Stimulated activated CD4-positive, alpha-beta T cell treated with anti-CD3 and anti-CD28 coated beads, Interleukin-4, amount 100 ng/mL, for 4 hours (primary cell): ENCODE data around the gene KCNMB2.
"Not testable (repeated sequence)": the region's sequence is repeated elsewhere in the genome, so short reads cannot be mapped to it uniquely, and the experiment has no call there.

Experiments used
- DNase-seq, 2 experiments: peaks; one replicate each; pipeline ENCODE4 v3.0.0-alpha.2; 2020

Gene KCNMB2

DNA sequence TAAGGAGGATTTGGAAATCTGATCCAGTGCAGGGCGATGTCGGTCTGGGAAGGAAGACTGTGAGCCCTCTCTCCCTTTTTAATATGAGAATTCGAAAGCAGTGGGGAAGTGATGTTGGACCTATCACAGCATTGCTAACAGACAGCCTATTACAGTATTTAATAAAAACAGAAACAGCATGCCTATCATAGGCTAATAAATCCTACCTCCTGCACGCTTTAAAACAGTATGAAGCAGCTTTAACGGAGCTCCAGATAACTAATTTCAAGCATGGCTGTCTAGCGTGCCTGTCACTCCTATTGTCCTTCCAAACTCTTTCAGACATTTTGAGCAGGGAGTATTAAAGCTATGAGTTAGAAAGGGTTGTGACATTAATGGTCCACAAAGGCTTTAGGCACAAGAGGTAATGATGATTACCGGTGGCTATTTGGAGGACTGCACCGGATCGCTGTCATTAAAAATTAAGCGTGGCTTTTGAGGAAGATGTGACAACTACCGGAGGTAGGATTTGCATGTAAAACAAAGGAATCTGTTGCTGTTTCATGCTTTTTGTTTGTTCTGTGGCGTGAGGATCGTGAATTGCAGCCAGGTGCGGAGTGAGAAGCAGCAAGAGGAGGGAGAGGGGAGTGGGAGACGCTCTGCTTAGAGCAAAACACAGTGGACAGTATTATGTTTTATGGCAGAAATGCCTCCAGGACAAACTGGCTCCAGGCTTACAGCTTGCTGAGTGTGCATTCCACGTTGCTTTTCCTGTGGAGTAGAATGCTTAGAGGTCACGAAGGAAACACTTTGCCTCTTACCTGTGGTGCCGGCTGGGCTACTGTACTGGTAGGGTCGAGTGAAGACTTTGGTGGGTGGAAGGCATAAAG is at the start of gene KCNMB2:
KCNMB2 (plus strand) TSS at position 226 of the 869 bp plus-strand sequence.
- no peak for DNase-seq

GRCh38 chr3:178486903-178487302 is 49.3 kb upstream of the KCNMB2 start:
- no peak for DNase-seq

DNA sequence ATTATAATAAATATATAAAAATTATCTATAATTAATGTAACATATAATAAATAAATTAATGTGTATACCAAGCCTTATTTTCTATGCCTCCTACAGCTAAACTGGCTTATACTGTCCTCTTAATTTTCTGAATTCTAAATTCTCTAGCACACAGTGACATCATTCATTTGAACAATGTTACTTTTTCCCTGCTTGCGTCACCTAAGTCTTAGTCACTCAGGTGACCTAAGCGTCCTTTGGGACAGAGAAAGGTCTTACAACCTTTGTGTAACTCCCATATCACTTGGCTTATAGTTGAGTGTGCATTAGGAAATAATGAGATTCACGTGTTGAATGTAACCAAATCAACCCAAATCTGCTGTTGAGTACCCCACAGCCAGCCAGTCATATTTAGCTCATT is 48.5 kb upstream of the KCNMB2 start:
- DNase-seq, result no peak

- no peak for DNase-seq
These were observed 44.5 kb upstream of the KCNMB2 start for GRCh38 chr3:178491751-178492150.

DNA sequence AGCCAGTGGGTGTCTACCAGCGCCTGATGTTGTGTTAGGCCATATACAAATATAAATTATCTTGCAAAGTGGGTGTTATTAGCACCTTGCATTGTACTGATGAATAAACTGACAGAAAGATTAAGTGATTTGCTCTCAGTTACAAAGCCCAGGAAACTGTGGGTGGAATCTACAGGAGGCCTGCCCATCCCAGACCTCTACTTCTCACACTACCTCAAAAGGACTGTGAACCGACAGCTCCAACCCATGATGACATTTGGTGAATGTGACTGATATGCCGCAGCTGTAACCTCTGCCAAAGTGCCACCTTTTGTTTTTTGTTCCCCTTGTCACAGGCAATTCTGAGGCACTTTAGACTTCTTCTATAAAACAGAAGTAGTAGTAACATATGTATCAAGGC is 43.7 kb upstream of the KCNMB2 start:
- no peak for DNase-seq

DNA sequence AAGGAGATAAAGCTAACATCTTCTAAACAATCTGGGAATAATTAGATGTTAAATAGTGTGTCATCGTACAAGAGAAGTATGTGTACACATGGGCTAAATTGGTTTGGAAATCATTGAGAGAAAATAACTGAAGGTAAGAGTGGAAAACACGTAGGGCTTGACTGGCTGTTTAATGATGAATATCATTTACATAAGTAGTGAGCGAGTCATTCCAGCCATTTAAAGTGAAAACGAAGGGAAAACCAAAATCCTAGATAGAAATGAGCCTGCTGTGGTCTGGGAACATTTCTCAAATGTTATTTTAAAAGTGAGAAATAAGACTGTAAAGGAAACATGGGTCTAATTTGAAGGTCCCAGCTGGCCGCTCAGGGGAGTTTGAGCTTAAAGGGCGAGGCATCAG is 41.9 kb upstream of the KCNMB2 start:
- DNase-seq, result no peak

GRCh38 chr3:178496911-178497310 is 39.3 kb upstream of the KCNMB2 start:
- no peak for DNase-seq

DNA sequence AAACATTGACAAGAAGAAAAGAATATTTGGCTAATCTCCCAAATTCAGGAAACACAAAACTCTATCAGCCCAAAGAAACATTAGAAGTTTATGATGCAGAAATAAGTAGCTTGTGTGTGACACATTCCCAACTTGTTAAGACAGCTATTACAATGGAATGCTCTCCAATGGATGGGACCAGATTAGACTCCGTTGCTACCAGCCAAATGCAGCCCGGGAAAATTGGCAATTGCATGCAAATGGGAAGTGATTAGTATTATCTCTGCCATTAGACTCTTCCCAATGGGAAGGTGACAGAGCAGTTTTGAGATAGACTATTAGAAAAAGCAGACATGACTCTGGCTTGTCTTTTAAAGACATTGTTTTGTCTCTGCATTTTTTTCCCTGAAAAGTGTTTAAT is 37.4 kb upstream of the KCNMB2 start:
- no peak for DNase-seq

DNA sequence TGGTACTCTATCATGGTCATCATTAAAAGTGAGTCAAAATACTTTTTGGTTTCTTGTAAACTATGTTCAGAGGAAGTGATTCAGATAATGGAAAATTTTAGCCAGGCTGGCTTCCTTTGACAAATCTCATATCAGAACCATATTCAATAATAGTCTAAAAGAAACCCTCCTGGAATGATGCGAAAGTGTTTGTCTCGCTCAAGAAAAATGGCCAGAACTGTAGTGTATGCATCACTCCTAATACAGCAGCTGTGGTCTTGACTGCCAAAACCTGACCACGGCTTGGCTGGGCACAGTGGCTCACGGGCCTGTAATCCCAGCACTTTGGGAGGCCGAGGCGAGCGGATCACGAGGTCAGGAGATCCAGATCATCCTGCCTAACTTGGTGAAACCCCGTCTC is 35.6 kb upstream of the KCNMB2 start:
- no peak for DNase-seq

GRCh38 chr3:178504128-178504527 is 32.1 kb upstream of the KCNMB2 start:
- DNase-seq, result no peak

DNA sequence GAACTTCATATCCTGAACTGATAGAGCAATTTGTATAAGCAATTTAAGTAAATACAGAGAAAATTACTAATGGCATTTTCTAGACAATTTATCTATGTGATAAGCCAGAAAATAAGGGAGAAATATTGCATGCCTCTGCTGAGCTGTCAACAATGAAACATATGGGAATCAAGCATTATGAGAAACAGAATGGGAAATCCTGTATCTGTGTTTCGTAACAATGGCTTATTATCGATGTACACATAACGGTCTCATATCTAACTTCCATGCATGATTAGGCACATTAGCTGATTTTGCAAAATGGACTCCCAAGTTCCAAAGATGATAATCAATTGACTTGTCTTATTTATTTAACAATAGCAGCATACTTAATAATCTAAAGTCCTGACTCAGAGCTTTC is 30.4 kb upstream of the KCNMB2 start:
- DNase-seq, result no peak

DNA sequence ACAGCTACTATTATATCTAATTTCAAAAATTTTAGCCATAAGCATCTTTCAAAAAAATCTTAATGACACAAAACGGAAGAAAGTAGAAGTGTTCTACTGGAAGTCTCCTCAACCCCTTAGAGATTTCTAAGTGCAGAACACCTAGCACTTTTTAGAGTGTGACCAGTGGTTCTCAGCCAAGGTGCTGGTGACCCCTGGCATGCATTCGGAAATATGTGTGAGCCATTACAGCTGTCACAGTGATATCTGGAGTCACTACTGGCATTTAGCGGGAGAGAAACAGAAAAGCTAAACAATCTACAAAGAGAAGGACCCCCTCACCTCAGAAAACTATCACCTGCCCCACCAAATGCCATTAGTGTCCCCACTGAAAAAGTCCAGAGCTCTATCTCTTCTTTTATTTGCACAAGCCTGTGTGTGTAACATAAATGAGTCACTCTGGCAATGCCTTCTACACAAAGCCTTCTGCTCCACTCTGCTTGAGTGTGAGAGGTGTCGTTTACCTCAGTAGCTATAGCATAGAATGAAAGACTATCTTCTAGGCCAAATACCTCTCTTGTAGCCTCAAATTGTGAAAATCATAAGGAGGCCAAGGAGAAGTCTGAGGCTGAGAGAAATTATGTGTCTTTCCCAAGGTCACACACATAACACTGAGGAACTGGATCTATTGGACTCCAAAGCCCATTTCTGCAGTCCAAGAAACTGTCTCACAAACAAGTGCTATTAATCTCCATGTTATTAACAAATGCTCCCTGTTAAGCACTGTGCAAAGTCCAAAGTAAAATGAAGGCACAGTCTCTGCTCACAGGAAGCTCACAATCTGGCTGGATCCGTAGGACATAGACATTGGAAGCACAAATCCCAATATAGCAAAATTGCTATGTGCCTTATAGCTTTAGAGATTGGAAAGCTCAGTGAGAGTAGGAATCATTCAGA is 28.5 kb upstream of the KCNMB2 start:
- DNase-seq, result no peak

DNA sequence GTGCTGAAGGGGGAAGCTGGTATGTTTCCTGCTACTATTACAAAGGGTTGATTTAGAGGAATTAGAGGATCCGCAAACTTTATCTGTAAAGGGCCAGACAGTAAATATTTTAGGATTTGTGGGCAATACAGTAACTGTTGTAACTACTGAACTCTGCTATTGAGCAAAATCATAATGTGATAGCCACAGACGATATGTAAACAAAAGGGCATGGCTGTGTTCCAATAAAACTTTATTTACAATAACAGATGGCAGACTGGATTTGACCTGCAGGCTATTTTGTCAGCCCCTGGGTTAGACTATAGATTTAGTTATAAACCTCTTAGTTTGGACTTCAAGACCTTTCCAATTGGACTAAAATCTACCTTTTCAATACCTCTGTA is 27.8 kb upstream of the KCNMB2 start:
- no peak for DNase-seq

DNA sequence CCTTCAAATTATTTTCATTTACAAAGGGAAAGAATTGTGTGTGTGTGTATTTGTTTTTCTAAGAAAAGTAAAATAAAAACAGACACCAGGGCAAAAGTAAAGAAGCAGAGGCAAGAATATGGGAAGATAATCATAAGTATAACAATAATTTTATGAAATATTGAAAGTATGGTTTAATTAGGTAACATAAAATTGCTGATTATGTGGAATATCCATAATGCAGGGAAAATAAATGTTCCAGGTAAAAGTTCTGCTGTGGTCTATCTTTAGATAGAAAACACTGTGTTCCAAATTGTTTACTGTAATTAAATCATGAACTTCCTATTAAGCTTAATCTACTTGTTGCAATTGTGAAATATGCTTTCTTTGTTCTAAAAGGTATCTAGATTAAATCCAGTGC is 25.7 kb upstream of the KCNMB2 start:
- no peak for DNase-seq

DNA sequence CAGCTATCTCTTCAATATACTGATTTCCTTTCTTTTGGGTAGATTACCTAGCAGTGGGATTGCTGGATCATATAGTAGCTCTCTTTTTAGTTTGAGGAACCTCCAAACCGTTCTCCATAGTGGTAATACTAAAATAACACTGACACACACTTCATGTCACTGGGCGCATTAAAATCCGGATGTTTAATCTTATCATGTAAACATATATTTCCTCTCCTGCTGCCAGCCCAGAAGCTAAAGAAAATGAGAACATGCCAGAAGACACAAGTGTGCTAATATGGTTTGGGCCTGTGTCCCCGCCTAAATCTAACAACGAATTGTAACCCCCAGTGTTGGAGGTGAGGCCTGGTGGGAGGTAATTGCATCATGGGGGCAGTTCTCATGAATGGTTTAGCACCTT is 23.6 kb upstream of the KCNMB2 start:
- no peak for DNase-seq

DNA sequence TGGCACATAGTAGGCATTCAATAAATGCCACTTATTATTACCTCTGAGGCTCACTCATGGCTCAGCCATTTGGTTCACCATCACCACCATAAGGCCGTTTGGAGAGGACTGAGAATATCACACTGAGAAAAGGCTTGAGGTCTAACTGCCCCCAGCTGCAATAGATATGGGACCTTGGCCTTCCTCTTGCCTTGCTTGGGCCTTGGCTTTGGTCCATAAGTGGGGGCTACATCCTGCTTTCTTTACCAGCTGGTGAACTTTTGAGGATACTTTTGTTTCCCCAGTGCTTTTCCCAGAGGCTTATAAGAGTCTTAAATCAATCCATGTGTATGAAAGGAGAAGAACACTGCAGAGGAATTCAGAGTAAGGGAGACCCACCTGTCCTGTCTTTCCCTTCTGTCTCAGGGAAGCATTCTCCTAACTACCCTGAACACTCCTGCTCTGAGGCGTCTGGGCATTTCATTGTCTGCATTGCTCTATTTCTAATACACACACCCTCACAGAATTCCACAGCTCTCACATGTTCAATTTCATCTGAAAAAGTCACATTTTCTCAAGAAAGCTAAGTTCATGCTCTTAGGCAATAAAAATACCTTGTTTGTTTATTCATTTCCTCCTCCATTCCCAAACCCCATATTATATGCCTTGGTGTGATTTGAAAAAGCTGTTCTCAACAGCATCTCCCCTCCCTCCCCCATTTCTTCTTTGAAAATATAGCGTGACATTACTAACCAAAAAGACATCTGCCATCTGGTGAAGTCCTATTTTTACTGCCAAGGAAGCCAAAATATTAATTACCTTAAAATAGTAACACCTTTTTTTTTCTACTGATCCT is 22.5 kb upstream of the KCNMB2 start:
- no peak for DNase-seq

DNA sequence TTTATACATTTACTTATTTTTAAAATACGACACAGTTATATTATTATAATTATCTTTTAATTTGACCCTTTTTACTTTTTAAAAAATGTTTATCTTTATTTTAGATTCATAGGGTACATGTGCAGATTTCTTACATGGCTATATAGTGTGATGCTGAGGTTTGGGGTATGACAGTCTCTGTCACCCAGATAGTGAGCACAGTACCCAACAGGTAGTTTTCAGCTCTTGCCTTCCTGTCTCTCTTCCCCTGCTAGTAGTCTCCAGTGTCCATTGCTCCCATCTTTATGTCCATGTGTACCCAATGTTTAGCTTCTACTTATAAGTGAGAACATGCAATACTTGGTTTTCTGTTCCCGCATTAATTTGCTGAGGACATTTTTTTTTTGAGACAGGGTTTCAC is 21.8 kb upstream of the KCNMB2 start:
- DNase-seq, result no peak

GRCh38 chr3:178515076-178515744 is 21.0 kb upstream of the KCNMB2 start:
- not testable (repeated sequence) for DNase-seq

DNA sequence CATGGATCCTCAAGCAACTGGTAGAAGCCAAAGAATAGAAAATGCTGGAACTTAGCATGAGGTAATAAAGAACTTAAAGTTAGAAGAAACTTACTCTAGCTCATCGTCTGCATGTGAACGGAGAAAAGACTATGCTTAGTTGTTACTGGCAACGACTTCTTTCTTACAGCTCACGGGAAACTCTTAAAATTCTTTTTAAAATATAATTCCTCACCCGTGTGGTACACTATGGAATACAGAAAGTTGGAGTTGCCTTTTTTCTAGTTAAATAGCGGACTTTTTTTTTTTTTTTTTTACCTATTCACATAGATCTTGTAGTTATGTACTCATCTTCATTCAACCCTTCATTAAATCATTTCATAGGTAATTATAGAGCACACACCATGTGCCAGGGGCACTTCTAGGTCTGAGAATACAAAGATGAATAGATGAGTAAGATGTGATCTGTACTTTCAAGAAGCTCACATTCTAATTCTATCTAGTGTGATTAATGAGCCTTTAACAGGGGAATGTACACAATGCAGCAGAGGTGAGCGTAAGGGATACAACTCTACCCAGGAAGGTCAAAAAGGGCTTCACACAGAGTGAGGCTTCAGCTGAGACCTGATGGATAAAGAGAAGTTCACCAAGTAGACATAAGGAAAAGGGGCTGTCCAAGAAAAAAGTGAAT is 18.4 kb upstream of the KCNMB2 start:
- DNase-seq, result no peak

- no peak for DNase-seq
These were observed 17.4 kb upstream of the KCNMB2 start for GRCh38 chr3:178518660-178519396.

- no peak for DNase-seq
These were observed 16.5 kb upstream of the KCNMB2 start for GRCh38 chr3:178519701-178520100.
